ENCODE results near the gene ABHD18. TPM values are rescaled to one million over a fixed set of nuclear protein-coding genes. Genes with fewer than 3 reads are reported as not detected.
"Not testable (repeated sequence)": the region's sequence is repeated elsewhere in the genome, so short reads cannot be mapped to it uniquely, and the experiment has no call there.

The ABHD18 gene
- polyA plus RNA-seq, 2 of the 4 experiments (the other 2 are of a cell fraction): 4.5 to 5.1 TPM

DNA sequence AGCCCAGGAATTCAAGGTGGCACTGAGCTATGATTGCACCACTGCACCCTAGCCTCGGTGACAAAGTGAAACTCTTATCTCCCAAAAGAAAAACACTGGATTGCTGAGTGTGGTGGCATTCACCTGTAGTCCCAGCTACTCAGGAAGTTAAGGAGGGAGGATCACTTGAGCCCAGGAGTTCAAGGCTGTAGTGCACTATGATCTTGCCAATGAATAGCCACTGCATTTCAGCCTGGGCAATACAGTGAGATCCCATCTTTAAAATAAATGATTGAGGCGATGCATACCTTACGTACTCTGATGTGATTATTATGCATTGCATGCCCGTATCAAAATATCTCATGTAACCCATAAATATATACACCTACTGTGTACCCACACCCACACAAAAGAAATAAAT, 64.7 kb downstream of the ABHD18 start (continued):
- TF ChIP-seq KDM1A (IDR thresholded peaks at IDR 0.05; ENCODE audit: low read depth): no peak
- TF ChIP-seq, protein P1, sequence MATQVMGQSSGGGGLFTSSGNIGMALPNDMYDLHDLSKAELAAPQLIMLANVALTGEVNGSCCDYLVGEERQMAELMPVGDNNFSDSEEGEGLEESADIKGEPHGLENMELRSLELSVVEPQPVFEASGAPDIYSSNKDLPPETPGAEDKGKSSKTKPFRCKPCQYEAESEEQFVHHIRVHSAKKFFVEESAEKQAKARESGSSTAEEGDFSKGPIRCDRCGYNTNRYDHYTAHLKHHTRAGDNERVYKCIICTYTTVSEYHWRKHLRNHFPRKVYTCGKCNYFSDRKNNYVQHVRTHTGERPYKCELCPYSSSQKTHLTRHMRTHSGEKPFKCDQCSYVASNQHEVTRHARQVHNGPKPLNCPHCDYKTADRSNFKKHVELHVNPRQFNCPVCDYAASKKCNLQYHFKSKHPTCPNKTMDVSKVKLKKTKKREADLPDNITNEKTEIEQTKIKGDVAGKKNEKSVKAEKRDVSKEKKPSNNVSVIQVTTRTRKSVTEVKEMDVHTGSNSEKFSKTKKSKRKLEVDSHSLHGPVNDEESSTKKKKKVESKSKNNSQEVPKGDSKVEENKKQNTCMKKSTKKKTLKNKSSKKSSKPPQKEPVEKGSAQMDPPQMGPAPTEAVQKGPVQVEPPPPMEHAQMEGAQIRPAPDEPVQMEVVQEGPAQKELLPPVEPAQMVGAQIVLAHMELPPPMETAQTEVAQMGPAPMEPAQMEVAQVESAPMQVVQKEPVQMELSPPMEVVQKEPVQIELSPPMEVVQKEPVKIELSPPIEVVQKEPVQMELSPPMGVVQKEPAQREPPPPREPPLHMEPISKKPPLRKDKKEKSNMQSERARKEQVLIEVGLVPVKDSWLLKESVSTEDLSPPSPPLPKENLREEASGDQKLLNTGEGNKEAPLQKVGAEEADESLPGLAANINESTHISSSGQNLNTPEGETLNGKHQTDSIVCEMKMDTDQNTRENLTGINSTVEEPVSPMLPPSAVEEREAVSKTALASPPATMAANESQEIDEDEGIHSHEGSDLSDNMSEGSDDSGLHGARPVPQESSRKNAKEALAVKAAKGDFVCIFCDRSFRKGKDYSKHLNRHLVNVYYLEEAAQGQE (IDR thresholded peaks at IDR 0.05): no peak

DNA sequence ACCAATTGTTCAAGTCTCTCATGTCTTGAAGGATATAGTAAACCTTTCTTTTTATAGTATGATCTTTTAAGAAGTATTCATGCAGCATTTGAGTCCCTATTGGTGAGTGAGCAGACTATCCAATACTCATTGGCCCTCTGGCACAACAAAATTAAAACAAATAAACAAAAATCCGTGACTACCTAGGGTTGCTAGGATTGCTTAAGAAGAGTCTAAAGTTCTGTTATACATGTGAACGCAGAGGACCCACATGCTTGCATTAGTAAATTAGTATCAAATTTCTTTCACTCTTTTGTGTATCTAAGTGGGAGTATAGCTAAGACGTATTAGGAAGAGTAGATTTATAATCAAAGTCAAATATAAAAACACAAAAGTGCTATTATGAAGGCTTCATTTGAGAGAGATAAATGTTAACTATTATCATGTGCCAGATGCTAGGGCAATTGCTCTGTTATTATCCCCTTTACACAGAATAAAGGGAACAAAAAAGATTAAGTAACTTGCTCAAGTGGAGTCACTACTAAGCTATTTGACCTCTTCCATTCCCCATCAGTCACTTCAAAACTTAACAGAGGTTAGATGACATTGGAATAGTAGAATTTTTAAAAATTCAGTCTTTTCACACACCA, 66.7 kb downstream of the ABHD18 start:
- CTCF ChIA-PET: interaction anchor here (0.7 kb wide), 1 partner anchor 132 kb away, joined by 3 read pairs; no protein-coding TSS in a partner anchor
- WGBS (ENCODE audit: missing lambda C conversion rate): 65% methylated on average over 3 of the region's 3 CpGs
- no peak for TF ChIP-seq ESRRA (IDR thresholded peaks at IDR 0.05; ENCODE audit: borderline replicate concordance, low read length)
- TF ChIP-seq, protein P2, sequence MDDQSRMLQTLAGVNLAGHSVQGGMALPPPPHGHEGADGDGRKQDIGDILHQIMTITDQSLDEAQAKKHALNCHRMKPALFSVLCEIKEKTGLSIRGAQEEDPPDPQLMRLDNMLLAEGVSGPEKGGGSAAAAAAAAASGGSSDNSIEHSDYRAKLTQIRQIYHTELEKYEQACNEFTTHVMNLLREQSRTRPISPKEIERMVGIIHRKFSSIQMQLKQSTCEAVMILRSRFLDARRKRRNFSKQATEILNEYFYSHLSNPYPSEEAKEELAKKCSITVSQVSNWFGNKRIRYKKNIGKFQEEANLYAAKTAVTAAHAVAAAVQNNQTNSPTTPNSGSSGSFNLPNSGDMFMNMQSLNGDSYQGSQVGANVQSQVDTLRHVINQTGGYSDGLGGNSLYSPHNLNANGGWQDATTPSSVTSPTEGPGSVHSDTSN (IDR thresholded peaks at IDR 0.05): no peak
- TF ChIP-seq, protein P3, sequence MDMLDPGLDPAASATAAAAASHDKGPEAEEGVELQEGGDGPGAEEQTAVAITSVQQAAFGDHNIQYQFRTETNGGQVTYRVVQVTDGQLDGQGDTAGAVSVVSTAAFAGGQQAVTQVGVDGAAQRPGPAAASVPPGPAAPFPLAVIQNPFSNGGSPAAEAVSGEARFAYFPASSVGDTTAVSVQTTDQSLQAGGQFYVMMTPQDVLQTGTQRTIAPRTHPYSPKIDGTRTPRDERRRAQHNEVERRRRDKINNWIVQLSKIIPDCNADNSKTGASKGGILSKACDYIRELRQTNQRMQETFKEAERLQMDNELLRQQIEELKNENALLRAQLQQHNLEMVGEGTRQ (IDR thresholded peaks at IDR 0.05): no peak
- POLR2A ChIA-PET: no interaction called here
- FAIRE-seq (no peak), ATAC-seq (no peak), DNase-seq (ENCODE audit: low read depth in 1 of 2, low spot score in 1 of 2) (no peak)
- H3K27ac ChIP-seq: no peak overlapping the region
- H3K9me3 ChIP-seq: no peaks in the 10 kb centered on the region
- no peaks in the 10 kb centered on the region for H3K4me1 ChIP-seq
- H3K4me2 ChIP-seq: no peak overlapping the region
- H3K4me3 ChIP-seq: no peak overlapping the region

DNA sequence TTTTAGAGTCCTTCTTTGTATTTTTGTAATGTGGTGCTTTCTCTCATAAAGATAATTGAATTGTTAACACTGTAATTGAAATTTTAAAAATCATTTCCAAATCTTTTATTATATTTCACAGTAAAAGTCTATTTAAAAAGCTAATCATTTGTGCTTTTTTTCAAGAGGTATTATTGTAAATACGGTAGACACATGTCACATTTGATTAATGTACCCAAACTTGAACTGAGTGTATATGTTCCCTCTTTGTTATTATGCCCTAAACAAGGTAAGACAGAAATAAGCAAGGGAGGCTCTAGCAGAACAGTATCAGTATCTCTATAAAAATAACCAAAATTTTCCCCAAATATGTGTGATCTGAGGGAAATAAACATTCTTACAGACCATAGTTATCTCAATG, 74.4 kb downstream of the ABHD18 start:
- ChIA-PET POLR2A (no interaction called here), CTCF (no interaction called here)
- FAIRE-seq (no peak), DNase-seq (ENCODE audit: low read depth in 1 of 2, low spot score in 1 of 2) (no peak), ATAC-seq (no peak)
- 83% methylated on average over 1 of the region's 1 CpG for WGBS (ENCODE audit: missing lambda C conversion rate)
- Histone ChIP-seq H3K4me1 (no peaks in the 10 kb centered on the region), H3K4me2 (no peak overlapping the region), H3K27ac (no peak overlapping the region), H3K9me3 (no peaks in the 10 kb centered on the region), H3K4me3 (no peak overlapping the region)
- TF ChIP-seq ZNF302 (CRISPR knock-in tag; IDR thresholded peaks at IDR 0.05): no peak
- TF ChIP-seq CHD4 (IDR thresholded peaks at IDR 0.05; ENCODE audit: borderline replicate concordance): no peak

DNA sequence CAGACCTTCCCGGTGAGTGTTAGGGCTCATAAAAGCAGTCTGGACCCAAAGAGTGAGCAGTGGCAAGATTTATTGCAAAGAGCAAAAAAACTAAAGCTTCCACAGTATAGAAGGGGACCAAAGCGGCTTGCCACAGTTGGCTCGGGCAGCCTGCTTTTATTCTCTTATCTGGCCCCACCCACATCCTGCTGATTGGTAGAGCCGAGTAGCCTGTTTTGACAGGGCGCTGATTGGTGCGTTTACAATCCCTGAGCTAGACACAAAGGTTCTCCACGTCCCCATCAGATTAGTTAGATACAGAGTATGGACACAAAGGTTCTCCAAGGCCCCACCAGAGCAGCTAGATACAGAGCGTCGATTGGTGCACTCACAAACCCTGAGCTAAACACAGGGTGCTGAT, 81.8 kb downstream of the ABHD18 start:
- H3K4me3 ChIP-seq; ATAC-seq; H3K4me1 ChIP-seq; POLR2A ChIA-PET; H3K4me2 ChIP-seq; H3K9me3 ChIP-seq; H3K27ac ChIP-seq; CTCF ChIA-PET; FAIRE-seq; DNase-seq (ENCODE audit: low read depth in 1 of 2, low spot score in 1 of 2): not testable (repeated sequence)
- WGBS (ENCODE audit: missing lambda C conversion rate): 86% methylated on average over 9 of the region's 9 CpGs

DNA sequence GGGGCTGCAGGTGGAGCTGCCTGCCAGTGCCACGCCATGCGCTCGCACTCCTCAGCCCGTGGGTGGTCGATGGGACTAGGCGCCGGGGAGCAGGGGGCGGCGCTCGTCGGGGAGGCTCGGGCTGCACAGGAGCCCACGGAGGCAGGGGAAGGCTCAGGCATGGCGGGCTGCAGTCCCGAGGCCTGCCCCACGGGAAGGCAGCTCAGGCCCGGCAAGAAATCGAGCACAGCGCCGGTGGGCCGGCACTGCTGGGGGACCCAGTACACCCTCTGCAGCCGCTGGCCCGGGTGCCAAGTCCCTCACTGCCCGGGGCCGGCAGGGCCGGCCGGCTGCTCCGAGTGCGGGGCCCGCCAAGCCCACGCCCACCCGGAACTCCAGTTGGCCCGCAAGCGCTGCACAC, 82.3 kb downstream of the ABHD18 start:
- H3K4me2 ChIP-seq; FAIRE-seq; H3K27ac ChIP-seq; DNase-seq (ENCODE audit: low read depth in 1 of 2, low spot score in 1 of 2); H3K4me1 ChIP-seq; CTCF ChIA-PET; POLR2A ChIA-PET; H3K4me3 ChIP-seq; ATAC-seq; H3K9me3 ChIP-seq: not testable (repeated sequence)
- no CpG with 5 or more reads among the region's 34 CpGs for WGBS (ENCODE audit: missing lambda C conversion rate)
